Activated CD4-positive, alpha-beta T cell treated with anti-CD3 and anti-CD28 coated beads, Interleukin-2, Interleukin-6, amounts not matched to agents 100 ng/mL and 50 ng/mL, durations not matched to agents 16 hours and 8 hours (primary cell): Measurements from ENCODE around the gene PPM1B.
A peak's percentile ranks its signal among the peaks of the same experiment; 100 is the strongest.
"Not testable (repeated sequence)": the region's sequence is repeated elsewhere in the genome, so short reads cannot be mapped to it uniquely, and the experiment has no call there.

Source experiments
- DNase-seq: peaks from one replicate; pipeline ENCODE4 v3.0.0-alpha.2; 2020

PPM1B gene

DNA sequence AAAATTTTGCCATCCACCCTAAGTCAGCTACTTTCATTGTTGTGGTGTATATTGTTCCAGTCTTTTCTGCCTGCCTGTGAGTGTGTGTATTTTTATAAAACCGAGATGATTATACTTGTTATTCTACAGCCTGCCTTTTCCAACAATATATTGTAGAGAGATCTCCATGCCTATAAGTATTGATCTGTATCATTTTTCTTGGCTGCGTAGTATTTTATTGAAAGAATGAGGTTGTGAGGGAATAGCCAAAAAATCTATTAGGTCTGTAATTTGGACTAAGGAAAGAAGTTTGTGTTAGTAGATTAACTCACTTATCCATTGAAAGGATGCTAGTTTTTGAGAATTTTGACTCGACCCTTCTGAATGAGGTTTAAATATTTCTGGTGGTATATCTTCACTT is 34.9 kb downstream of the PPM1B start:
- DNase-seq, result no peak

- DNase-seq, result no peak
Observed at GRCh38 chr2:44205169-44205568, 36.5 kb downstream of the PPM1B start.

DNA sequence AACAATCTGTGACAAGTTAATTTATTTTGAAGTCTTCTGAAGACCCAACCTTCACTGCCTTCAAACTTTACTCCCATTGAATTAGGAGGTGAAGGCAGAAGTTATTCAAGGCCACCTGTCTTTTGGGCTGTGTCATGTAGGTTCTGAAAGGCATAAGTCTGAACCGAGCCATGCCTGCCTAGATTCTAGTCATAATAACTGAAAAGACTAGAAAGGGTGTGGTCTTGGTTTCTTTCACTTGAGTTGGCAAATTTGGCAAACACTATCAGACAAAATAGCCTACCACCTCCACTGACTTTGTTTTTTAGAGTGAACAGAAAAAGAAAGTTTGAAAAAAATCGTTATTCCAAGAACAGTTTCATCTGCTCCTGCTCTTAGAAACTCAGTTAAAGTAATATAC is 38.4 kb downstream of the PPM1B start:
- peak; percentile 5 for DNase-seq

- DNase-seq, result not testable (repeated sequence)
Observed at GRCh38 chr2:44207648-44208047, 39.0 kb downstream of the PPM1B start.

GRCh38 chr2:44210362-44210761 is 41.7 kb downstream of the PPM1B start:
- DNase-seq, result no peak

DNA sequence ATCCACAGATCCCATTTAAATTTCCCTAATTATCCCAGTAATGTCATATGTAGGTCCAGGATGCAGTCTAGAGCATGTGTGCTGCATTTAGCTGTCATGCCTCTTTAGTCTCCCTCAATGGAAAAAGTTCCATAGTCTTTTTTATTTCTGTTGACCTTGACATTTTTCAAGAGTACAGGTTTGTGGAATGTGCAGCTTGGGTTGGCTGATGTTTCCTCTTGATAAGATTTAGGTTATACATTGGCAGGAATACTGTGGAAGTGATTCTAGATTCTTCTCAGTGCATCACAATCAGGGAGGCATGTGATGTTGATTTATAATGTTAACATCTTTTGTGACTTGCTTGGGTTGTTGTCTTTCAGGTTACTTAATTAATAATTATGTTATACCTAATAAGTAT is 42.5 kb downstream of the PPM1B start:
- DNase-seq, result no peak

GRCh38 chr2:44212302-44212701 is 43.6 kb downstream of the PPM1B start:
- no peak for DNase-seq

DNA sequence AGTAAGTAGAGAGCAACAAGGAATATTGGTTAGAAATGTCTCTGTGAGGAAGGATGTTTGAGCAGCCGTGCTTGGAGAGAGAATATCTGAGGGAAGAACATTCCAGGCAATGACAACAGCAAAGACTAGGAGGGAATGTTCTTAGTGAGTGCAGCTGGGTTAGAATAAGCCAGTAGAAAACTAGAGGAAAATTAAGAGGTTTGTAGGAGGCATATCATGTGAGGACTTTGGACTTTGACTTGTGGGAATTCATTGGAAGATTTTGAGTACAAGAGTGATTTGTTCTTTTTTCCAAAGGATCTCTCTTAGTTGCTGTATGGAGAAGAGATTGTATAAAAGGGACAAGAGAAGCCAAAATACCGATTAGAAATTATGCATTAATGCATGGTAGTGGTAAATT is 47.2 kb downstream of the PPM1B start:
- no peak for DNase-seq

DNA sequence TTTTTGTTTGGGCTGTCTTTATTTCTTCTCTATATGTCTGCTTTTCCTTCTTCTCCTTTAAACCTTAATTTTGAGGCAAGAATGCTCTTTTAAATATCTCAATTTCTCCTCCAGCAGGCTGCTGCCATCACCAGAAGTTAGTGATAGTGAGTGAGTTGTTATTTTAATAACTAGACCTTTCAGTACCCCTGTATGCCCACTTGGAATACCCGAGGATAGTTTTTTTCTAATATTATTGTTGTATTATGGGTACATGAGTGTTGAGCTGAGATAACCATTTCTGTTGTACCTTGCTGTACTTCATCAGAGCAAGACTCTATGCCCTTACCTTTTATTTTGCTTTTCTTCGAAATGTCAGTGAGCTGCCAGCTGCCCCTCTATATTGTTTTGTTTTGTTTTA is 50.1 kb downstream of the PPM1B start:
- no peak for DNase-seq

DNA sequence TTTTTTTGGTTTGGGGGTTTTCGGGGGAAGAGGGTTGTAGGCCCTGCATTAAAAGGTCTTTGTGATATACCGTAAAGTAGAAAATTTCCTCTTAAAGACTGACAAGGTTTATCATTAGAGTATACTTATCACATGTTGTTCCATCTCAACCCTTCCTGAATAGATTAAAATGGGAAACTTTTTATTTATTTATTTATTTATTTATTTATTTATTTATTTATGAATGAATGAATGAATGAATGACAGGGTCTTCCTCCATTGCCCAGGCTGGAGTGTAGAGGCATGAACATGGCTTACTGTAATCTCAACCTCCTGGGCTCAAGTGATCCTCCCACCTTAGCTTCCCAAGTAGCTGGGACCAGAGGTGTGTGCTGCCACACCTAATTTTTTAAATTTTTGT is 58.1 kb downstream of the PPM1B start:
- no peak for DNase-seq

- DNase-seq, result no peak
Observed at GRCh38 chr2:44230378-44230777, 61.7 kb downstream of the PPM1B start.

GRCh38 chr2:44233450-44234128 is 64.9 kb downstream of the PPM1B start:
- DNase-seq, result no peak

- peak; percentile 59 for DNase-seq
Observed at GRCh38 chr2:44237221-44237620, 68.5 kb downstream of the PPM1B start.

DNA sequence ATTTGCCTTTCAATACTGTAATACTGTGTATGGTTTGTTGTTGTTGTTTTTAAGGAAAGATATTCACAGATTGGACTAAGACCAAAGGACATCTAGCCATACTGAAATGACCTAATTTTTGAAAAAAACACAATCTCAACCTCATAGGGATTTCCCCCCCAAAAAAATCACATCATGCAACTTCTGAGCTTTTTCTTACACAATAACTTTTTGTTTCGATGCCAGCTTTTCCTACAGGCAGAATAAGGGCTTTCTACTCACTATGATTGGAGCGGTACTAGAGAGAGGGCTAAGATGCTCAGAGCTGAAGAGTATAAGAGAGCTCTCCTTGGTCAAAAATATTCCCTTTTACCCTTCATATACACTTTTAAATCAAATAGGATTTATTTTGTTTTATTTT is 74.2 kb downstream of the PPM1B start:
- DNase-seq, result no peak

- peak; percentile 77 for DNase-seq
Observed at GRCh38 chr2:44244135-44244871, 75.6 kb downstream of the PPM1B start.

- no peak for DNase-seq
Observed at GRCh38 chr2:44245083-44245861, 76.6 kb downstream of the PPM1B start.

DNA sequence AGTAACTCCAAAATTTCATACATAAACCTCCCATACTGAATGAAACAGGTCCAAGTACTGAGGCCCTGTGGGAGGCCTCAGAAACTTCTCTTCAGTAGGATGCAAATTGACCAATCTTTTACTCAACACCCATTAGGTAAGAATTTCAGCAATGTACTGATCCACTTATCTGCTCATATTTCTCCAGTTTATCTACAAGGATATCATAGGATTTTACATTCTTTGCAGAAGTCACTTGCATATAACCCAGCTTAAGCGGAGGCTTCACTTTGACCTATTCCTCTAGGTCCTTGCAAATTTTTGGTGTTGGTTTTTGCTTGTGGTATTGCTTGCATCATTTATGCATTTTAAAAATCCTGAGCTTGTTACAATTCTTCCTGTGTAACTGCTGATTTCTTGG is 77.8 kb downstream of the PPM1B start:
- no peak for DNase-seq

DNA sequence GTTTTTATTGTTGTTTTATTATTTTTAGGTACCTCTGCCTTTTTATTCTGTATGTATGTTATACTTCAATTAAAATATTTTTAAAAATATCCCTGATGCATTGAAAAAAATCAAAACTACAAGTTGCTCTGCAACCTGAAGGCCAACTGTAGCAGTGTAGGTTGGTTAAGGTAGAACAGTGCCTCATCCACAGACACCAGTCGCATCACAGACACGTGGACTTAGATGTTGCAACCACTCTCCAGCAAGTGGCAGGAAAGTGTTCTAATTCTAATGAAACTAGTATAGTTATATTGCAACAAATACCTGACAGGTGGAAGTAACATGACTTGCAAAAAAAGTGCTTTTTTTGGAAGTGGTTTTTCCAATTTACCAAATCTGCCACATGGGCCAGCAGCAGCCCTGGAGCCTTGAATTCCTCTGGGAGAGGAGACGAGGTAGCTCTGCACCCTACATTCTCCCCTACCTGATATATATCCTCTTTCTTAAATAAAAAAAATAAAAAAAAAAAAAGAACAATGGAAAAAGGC is 78.2 kb downstream of the PPM1B start:
- no peak for DNase-seq

- DNase-seq, result no peak
Observed at GRCh38 chr2:44247924-44248323, 79.2 kb downstream of the PPM1B start.

- DNase-seq, result not testable (repeated sequence)
Observed at GRCh38 chr2:44249269-44249668, 80.6 kb downstream of the PPM1B start.

DNA sequence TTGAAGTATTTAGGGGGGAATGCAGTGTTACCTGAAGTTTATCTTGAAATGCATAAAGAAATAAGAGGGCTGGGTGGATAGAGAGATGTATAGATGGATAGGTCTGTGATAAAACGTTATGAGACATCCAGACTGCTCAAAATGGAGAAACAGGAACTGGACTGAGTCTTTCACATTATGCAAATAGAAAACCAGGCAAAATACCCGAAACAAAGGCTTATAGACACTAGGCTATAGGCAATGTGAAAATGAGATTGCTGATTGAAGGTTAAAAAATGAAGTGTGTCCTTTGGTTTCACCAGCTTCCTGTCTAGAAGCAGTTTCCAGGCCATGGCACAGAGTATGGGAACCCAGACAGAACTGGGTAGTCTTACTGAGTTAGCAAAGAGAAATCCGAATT is 81.7 kb downstream of the PPM1B start:
- DNase-seq, result no peak

DNA sequence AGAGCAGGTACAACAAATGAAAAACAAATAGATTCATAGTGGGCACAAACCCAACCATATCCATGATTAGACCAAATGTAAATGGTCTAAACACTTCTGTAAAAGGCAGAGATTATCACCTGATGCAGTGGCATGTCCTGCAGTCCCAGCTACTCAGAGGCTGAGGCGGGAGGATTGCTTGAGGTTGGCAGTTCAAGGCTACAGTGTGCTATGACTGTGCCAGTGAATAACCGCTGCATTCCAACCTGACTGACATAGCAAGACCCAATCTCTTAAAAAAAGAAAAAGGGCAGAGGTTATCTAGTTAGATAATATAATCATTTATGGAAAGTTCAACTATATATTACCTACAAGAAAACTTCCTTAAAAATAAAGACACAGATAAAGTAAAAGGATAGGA is 85.3 kb downstream of the PPM1B start:
- no peak for DNase-seq

- DNase-seq, result not testable (repeated sequence)
Observed at GRCh38 chr2:44255704-44256103, 87.0 kb downstream of the PPM1B start.

DNA sequence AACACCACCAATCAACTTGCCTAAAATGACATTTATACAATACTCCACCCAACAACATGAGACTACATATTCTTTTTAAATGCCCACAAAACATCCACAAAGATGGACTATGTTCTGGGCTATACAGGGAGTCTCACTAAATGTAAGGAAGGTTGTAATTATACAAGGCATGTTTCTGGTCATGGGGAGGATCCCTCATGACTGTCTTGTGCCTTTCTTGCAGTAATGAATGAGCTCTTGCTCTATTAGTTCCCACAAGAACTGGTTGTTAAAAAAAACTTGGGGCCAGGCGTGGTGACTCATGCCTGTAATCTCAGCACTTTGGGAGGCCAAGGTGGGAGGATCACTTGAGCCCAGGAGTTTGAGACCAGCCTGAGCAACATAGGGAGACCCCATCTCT is 89.1 kb downstream of the PPM1B start:
- DNase-seq, result not testable (repeated sequence)
